HG03571 (cell line): ENCODE results near the gene GSX2.
"Not testable (repeated sequence)": the region's sequence is repeated elsewhere in the genome, so short reads cannot be mapped to it uniquely, and the experiment has no call there.

ENCODE experiments used
- ATAC-seq: cut with Tn5 transposase; IDR thresholded peaks from one replicate; pipeline ENCODE4 v1.9.1; 2021; ENCODE audit not compliant: unreplicated experiment

GSX2 gene

DNA sequence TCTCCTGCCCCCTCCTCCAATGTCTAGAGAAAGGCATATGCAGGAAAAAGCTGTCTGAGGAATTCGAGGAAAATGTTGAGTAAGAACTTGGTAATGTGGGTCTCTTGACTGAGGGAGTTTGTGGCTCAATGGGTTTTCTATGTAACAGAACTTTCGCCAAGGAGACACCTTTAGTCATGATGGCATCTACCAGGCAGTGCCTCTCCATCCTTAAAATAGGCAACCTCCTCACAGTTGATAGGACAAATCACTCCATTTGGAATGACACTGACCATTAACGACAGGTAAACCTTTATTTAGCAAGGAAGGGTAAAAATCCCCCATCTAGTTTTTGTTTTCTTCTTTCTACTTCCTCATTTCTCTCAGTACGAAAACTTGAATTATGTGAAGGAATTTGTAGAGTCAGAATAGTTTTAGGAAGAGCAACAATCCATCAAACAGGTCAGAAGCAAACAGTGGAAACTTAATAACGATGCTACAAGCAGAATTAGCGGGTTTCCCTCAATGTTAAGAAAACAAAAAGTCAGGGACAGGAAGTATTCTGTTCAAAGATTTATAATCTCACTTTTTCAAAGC is 2.7 kb downstream of the GSX2 start:
- ATAC-seq, result no peak

DNA sequence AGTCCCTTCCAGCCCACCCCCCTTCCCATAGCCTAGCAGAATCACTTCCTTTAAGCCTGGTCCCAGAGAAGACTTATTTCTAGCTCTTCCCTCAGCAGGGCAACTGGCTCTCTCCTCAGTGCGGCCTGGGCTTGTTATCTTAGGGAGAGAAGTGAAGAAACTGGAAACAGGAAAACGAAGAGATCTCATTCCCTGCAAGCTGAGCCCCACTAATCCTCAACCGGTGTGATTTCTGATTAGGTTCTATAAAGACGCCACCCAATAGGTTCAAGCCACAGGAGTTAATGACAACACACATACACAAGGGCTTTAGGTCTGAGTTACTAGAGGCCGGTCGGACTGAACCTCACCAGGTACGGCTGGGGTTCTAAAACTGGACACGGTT is 3.2 kb downstream of the GSX2 start:
- no peak for ATAC-seq

DNA sequence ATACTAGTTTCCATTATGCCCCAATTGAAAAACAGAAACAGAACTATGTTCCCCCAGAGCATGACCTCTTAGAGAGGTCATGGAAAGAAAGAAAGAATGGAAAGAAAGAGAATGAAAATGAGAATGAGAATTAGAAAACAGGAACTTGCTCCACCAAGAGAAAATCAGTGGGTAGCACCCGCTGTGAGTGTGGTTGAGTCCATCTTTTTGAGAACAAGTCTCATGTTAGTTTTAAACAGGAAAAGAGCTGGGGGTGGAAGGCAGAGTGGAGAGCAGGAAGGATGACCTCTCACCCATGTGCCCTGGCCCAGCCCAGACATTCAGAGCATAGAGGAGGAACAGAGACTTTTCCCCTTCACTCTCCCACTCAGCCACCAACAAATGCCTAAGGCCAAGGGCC is 4.9 kb downstream of the GSX2 start:
- ATAC-seq, result no peak

DNA sequence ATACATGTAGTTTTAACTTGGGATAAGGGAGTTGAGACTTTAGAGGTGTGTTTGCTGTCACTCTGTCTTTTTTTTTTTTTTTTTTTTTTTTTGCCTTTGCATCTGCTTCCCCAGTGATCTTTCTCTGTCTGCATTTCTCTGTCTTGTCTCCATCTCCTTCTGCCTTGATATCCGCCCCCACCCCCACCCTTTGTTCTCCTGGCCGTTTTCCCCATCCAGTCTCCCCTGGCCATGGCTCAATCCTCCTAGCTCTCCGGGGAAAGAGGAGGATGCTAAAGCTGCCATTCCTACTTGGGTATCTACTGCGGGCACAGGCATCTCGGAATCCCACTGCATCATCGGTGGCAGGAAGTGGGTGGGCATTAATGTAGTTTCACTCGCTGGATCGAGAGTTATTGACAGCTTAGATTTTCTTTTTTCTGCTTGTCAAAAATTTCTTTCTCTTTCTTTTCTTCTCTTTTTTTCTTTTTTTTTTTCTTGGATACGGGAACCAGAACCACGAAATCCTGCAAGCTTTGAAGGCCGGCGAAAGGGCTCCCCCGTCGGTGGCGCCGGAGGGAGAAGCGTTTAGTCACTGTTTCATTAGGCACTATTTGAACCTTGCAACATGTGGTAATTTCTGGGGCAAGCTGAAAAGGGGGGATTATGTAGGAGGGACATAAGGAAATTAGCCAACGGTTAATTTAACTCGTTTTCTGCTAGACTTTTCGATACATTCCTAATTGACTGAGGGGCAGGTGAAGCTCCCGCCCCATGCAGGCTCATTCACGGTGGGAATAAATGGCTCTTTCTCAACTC is 8.2 kb downstream of the GSX2 start:
- no peak for ATAC-seq

DNA sequence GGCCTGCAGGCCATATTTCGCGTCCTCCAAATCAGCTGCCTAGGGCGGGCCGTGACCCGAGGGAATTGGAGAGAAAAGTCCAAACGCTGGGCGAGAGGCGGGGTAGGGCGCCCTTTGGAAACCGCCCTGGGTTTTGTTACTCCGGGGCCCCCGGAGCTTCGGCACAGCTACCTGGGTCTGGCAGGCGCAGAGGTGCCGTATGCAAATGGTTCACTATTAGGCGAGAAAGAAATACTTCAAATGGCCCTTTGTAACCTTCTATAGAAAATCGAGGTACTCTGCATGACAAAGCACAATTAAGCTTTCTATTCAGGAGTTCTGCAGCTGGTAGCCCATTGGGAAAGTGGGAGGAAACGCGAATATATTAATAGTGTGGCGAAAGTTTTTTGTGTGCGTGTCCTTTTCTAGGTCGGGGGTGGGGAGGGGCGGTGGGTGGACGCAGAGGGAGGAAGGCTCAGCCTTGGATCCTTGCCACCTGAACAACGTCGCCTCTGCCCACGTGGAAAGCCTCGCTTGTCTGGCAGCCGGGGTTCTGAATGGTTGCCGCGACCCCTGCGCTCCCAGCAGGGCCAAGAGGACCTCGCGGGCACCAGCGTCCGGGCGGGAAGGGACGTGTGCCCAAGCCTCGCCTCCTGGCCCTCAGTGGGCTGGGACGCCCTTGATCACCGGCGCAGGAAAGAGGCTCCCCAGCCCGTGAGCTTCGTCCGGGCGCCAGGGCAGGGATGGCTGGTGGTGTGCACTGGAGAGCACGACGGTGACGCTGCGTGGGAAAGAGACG is 9.5 kb downstream of the GSX2 start:
- ATAC-seq, result no peak

DNA sequence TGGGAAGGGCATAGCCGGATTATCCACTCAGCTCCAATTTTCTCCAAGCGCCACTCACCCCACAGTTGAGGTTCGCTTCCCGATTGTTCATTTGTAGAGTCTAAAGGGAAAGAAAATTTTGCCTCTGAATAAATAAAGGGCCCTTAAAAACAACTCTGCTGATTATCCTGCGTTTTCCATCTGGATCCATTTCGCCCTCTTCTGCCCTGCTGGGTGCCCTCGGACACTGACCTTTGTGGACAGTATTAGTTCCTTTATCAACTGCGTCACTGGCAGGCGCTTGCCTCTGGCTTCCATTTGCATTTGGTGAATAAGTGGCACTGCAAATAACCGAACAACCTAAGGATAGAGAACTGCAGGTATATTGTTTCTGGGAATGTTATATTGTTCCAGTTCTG is 10.1 kb downstream of the GSX2 start:
- no peak for ATAC-seq

DNA sequence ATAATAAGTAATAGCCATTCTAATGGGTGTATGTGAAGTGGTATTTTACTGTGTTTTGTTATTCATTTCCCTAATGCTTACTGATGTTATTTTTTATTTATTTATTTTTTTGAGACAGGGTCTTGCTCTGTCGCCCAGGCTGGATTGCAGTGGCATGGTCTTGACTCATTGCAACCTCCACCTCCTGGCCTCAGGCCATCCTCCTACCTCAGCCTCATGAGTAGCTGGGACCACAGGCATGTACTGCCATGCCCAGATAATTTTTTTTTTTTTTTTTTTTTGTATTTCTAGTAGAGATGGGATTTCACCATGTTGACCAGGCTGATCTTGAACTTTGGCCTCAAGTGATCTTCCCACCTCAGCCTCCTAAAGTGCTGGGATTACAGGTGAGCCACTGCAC is 13.2 kb downstream of the GSX2 start:
- ATAC-seq, result not testable (repeated sequence)

DNA sequence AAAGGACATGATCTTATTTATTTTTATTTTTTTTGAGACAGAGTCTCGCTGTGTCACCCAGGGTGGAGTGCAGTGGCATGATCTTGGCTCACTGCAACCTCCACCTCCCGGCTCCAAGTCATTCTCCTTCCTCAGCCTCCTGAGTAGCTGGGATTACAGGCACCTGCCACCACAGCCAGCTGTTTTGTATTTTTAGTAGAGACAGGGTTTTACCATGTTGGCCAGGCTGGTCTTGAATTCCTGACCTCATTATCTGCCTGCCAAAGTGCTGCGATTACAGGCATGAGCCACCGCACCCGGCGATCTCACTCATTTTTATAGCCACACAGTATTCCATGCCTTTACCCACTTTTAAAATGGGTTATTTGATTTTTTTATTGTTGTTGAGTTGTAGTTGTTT is 16.3 kb downstream of the GSX2 start:
- ATAC-seq, result not testable (repeated sequence)

DNA sequence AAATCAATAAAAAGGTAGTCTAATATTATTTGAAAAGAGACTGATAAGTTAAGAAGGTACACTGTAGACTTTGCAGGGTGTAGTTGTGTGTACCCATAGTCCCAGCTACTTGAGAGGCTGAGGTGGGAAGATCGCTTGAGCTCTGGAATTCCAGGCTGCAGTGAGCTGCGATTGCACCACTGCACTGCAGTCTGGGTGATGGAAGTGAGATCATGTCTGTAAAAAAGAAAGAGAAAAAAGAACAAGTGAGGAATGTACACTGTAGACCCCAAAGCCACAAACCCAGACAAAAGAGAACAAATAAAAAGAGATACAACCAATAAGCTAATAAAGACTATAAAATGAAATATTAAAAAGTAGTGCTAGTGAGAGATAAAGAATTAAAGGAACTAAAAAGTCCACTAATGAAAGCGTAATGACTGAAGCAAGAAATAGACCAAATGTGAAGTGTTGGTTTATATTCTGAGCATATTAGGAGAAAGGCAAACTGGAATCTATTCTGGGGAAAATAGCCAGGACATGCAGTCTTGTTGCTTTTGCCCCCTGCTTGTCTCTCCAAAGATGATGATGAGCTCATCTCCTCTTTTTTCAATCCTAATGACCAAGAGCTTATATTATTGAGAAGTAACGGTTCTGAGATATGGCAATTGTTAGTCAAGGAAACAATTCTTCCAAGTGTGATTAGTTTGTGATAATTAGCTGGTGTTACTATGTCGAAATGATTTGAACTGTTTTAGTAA is 19.1 kb downstream of the GSX2 start:
- ATAC-seq, result no peak

DNA sequence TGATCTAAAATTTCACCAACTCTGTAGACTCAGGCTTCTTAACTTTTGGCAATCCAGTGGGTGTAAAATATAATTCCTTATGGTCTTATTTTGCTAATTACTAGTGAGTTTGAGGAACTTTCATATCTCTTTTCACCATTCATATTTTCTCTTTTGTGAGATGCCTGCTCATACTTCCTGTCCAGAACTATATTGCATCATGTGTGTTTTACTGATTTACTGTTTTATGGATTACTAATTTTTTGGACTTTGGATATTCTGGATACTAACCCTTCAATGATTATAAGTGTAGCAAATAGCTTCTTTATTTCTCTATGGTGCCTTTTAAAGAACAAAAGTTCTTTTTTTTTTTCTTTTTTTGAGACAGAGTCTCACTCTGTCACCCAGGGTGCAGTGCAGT is 20.6 kb downstream of the GSX2 start:
- ATAC-seq, result no peak

DNA sequence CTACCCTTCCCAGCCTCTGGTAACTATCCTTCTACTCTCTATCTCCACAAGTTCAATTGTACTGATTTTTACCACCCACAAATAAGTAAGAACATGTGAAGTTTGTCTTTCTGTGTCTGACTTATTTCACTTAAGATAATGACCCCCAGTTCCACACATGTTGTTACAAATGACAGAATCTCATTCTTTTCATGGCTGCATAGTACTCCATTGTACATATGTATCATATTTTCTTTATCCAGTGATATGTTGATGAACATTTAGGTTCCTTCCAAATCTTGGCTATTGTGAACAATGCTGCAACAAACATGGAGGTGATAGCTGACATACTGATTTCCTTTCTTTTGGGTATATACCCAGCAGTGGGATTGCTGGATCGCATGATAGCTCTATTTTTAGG is 27.7 kb downstream of the GSX2 start:
- ATAC-seq, result no peak

DNA sequence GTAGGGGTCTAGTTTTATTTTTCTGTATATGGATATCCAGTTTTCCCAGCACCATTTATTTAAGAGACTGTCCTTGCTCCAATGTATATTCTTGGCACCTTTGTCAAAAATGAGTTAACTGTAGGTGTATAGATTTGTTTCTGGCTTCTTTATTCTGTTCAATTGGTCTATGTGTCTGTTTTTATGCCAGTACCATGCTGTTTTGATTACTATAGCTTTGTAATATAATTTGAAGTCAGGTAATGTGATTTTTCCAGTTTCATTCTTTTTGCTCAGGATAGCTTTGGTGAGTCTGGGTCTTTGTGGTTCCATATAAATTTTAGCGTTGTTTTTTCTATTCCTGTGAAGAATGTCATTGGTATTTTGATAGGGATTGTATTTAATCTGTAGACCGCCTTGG is 28.7 kb downstream of the GSX2 start:
- not testable (repeated sequence) for ATAC-seq

DNA sequence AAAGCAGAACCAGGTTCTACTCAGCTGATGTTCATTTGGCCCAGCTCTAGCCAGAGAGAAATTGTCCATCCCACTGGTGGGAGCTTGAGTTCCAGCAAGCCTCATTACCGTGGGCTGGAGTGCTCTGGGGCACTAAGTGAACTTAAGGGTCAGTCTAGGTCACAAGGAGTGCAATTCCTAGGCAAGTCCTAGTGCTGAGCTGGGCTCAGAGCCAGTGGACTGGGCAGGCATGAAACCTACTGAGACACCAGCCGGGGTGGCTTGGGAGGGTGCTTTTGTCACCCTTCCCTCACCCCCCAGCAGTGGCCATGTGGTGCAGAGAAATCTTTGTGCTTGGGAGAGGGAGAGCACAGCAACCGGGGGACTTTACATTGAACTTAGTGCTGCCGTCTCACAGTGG is 39.4 kb downstream of the GSX2 start:
- ATAC-seq, result no peak

DNA sequence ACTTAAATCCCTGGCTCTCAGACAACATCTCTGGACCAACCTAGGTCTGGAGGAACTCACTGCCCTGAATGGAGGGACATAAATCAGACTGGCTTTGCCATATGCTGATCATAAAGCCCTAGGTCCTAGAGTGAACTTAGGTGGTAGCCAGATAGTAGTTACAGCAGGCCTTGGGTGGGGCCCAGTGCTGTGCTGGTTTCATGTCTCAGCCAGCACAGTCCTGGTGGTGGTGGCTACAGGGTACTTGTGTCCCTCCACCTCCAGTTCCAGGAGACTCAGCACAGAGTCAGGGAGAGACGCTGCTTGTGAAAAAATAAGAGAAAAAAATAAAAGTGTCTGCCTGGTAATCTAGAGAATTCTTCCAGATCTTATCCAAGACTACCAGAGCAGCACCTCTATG is 40.3 kb downstream of the GSX2 start:
- no peak for ATAC-seq

DNA sequence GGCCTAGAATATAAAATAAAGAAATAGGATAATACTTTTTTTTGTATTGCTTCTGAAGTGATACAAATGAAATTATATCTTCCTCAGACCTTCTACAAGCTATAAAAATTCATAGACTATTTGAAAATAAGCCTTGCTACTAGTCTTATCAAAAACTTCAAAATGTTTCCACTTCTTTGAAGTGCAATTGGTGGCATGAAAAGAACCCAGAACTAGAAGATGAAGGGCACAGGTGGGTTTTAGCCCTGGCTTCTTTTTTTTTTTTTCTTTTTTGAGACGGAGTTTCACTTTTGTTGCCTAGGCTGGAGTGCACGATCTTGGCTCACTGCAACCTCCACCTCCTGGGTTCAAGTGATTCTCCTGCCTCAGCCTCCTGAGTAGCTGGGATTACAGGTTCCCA is 44.2 kb downstream of the GSX2 start:
- no peak for ATAC-seq

DNA sequence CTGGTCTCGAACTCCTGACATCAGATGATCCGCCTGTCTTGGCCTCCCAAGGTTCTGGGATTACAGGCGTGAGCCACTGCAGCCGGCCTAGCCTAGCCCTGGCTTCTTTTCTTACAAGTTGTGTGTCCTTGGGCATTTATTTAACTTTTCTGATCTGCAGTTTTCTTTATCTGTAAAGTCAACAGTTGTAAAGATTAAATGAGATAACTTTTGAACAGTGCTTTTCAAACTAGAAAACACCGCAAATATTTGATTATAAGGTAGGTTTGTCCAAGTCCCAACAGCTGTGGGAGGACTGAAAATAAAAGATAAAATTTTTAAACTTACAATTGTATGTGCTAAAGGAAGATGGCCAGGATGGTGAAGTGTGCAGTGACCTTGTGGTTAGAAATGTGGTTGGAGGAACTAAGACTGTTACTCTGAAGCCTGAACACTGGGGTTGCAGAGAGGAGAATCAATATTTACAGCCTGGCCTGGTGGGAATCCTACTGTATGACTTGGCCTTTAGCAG is 44.8 kb downstream of the GSX2 start:
- no peak for ATAC-seq

DNA sequence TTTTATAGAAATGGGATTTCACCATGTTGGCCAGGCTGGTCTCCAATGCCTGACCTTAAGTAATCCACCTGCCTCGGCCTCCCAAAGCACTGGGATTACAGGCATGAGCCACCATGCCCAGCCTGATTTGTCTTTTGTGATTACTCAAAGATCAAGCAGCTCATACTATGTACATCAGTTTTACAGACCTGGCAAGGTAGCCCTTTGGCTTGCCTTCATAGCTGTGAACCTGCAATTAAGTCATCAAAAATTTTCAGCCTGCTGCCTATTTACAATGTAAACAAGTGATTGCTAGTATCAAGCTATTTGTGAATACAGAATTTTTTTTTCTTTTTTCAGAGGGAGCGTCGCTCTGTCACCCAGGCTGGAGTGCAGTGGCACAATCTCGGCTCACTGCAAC is 46.2 kb downstream of the GSX2 start:
- ATAC-seq, result no peak

DNA sequence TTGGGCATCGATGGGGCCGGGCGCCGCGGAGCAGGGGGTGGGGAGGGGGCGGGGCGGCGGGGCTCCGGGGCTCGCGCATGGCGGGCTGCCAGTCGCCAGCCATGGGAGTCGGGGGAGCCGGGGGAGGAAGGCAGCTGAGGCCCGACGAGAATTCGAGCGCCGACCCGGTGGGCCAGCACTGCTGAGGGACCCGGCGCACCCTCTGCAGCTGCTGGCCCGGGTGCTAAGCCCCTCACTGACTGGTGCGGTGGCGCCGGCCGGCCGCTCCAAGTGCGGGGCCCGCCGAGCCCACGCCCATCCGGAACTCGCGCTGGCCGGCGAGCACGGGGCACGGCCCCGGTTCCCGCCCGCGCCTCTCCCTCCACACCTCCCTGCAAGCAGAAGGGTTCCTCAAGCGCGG is 49.4 kb downstream of the GSX2 start:
- ATAC-seq, result no peak
